GM18526 (cell line): Measurements from ENCODE around the gene PCED1B.

ENCODE experiments used
- POLR2A ChIP-seq: IDR thresholded peaks from 3 replicates; pipeline ENCODE4 v1.6.1; 2011; ENCODE audit not compliant: insufficient read length; ENCODE audit errors: extremely low read depth

PCED1B gene

GRCh38 chr12:47131011-47131410 is 51.6 kb downstream of the PCED1B start:
- no peak for TF ChIP-seq POLR2A

GRCh38 chr12:47134005-47134404 is 54.6 kb downstream of the PCED1B start:
- no peak for TF ChIP-seq POLR2A

GRCh38 chr12:47135578-47135977 is 56.2 kb downstream of the PCED1B start:
- TF ChIP-seq POLR2A: no peak

- TF ChIP-seq POLR2A: no peak
Measured at GRCh38 chr12:47139000-47139681, 59.7 kb downstream of the PCED1B start.

GRCh38 chr12:47141459-47141858 is 62.0 kb downstream of the PCED1B start:
- no peak for TF ChIP-seq POLR2A

- no peak for TF ChIP-seq POLR2A
Measured at GRCh38 chr12:47144769-47145168, 65.3 kb downstream of the PCED1B start.

GRCh38 chr12:47145188-47145587 is 65.8 kb downstream of the PCED1B start:
- no peak for TF ChIP-seq POLR2A

GRCh38 chr12:47147739-47148138 is 68.3 kb downstream of the PCED1B start:
- no peak for TF ChIP-seq POLR2A

GRCh38 chr12:47149146-47149545 is 69.7 kb downstream of the PCED1B start:
- no peak for TF ChIP-seq POLR2A

- no peak for TF ChIP-seq POLR2A
Measured at GRCh38 chr12:47152095-47152494, 72.7 kb downstream of the PCED1B start.

GRCh38 chr12:47155457-47156166 is 76.2 kb downstream of the PCED1B start:
- TF ChIP-seq POLR2A: no peak

- TF ChIP-seq POLR2A: no peak
Measured at GRCh38 chr12:47156167-47156736, 76.8 kb downstream of the PCED1B start.

- TF ChIP-seq POLR2A: no peak
Measured at GRCh38 chr12:47158792-47159191, 79.4 kb downstream of the PCED1B start.

GRCh38 chr12:47159348-47159747 is 79.9 kb downstream of the PCED1B start:
- TF ChIP-seq POLR2A: no peak

- no peak for TF ChIP-seq POLR2A
Measured at GRCh38 chr12:47160316-47161244, 81.2 kb downstream of the PCED1B start.
